NT2/D1 (cell line): ENCODE results near the gene RPL27A.

ENCODE experiments used
- SUZ12 ChIP-seq: IDR thresholded peaks from 2 replicates; pipeline ENCODE4 v1.6.1; 2011; ENCODE audit not compliant: insufficient read length, insufficient read depth; ENCODE audit errors: extremely low read depth
- YY1 ChIP-seq: IDR thresholded peaks from 2 replicates; pipeline ENCODE4 v1.6.1; 2011; ENCODE audit not compliant: insufficient read length, insufficient read depth
- ZNF274 ChIP-seq: IDR thresholded peaks from 2 replicates; pipeline ENCODE4 v1.6.1; 2011; ENCODE audit warnings: mild to moderate bottlenecking, low read depth, low read length

DNA sequence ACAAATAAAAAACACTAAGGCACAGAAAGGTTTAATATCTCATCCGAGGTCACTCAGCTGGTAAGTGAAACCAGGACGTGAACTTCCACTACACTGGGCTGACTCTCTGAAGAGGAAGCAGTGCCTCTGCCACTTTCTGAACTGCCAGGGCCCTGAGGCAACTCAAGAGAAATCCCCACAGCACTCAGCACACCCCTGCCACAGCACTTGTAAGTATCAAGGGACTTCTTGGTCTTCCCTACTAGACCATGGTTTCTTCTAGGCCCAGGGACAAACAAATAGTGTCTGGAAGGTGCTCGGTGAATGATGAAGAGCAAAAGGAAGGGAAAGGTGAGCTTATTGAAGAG, 49.7 kb downstream of the RPL27A start:
- TF ChIP-seq SUZ12 (no peak), ZNF274 (no peak), YY1 (no peak)
